NB4 (cell line): ENCODE measurements around the gene POLA1.

Source experiments
- MYC ChIP-seq: IDR thresholded peaks from 2 replicates; pipeline ENCODE4 v1.6.1; 2011; ENCODE audit warnings: low read depth, low read length
- POLR2A ChIP-seq: IDR thresholded peaks from 2 replicates; pipeline ENCODE4 v1.6.1; 2011; ENCODE audit warnings: mild to moderate bottlenecking; ENCODE audit not compliant: insufficient read length; ENCODE audit errors: extremely low read depth

DNA sequence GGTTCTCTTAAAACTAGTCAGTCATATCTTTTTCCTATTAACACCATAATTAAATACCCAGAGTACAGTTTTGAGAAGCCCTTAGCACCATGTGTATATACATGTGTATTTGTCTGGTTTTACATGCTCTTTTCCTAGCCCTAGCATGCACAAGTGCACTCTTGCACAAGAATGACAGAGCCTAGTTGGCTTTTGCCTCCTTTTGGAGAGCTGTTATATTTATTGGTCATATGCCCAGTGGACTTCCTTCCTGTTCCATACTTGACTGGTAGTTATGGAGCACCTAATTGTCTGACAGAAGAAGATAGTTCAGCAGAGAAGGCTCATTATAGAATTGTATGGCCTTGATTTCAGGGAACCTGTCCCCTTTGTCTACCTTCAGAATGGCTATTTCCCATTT lies 166.4 kb downstream of the POLA1 start:
- TF ChIP-seq POLR2A, result no peak
- no peak for TF ChIP-seq MYC
